ENCODE data around the gene C1orf56.

C1orf56 gene

DNA sequence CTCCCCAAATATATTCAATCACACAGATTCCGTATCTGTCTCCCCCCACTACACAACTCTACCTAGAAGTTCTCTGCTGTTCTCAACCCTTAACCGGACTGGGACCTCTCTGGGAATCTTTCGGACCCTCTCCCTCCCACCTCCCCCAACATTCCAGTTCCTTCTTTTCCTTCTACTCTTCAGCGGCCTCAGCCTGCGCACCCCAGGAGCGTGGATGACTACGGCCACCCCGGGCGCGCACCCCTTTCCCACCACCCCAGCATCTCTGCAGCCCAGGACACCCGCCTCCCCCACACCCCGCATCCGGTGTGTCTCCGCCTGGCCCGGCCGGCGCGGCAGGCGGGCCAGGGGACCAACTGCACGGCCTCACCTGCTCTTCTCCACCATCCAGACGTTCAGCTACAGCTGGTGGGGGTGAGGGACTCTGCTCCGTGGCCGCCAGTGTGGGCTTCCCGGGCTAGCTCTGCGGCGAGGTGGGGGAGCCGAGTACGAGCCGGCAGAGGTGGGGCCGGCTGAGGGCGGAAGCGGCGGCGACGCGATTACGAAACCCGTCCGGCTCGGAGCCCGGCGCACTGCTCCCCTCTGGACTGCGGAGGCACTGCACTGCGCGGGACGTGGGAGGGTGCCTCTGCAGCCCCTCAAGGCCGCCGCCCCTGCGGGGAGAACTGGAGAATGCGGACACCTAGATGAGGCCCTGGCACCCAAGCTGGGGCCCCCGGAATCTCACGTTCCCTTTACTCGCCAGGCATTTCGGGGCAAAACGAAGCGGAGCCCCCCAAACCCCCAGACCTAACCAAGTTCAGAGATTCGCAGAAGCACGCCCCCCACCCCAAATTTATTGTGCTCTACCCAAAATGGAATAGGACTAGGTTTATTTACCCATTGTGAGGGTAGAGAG, 11.8 kb downstream of the C1orf56 start, which contains the start of gene CDC42SE1:
Gene CDC42SE1, minus strand, starts transcription at position 514 of the 898 bp plus-strand sequence. CDS start 3,892 bp downstream, outside the sequence.
- Histone ChIP-seq H3K27me3 (ENCODE audit: low read depth, low read length) (no peaks in the 10 kb centered on the region), H3K4me1 (ENCODE audit: low read length) (peaks cover 26% of the 10 kb centered on the region), H3K27ac (ENCODE audit: low read length) (peak within 1 kb of the TSS; percentile 65), H3K4me3 (ENCODE audit: low read length) (peak within 1 kb of the TSS; percentile 89), H3K79me2 (ENCODE audit: low read length) (peaks cover 46% of the 10 kb centered on the region), H3K36me3 (replicated peaks; ENCODE audit: low read depth, low read length) (peaks cover 32% of the 10 kb centered on the region), H3K9ac (ENCODE audit: low read length) (peak within 1 kb of the TSS; percentile 95), H3K4me2 (ENCODE audit: low read length) (peak within 1 kb of the TSS; percentile 96), H2AFZ (ENCODE audit: low read depth, low read length) (peak within 1 kb of the TSS; percentile 92), H3K9me3 (ENCODE audit: insufficient read depth, low read length) (no peaks in the 10 kb centered on the region), H4K20me1 (ENCODE audit: insufficient read depth, low read length) (peaks cover 23% of the 10 kb centered on the region)
- no peak for TF ChIP-seq EZH2phosphoT487 (IDR thresholded peaks at IDR 0.05; ENCODE audit: low read depth)
- TF ChIP-seq, protein P1, sequence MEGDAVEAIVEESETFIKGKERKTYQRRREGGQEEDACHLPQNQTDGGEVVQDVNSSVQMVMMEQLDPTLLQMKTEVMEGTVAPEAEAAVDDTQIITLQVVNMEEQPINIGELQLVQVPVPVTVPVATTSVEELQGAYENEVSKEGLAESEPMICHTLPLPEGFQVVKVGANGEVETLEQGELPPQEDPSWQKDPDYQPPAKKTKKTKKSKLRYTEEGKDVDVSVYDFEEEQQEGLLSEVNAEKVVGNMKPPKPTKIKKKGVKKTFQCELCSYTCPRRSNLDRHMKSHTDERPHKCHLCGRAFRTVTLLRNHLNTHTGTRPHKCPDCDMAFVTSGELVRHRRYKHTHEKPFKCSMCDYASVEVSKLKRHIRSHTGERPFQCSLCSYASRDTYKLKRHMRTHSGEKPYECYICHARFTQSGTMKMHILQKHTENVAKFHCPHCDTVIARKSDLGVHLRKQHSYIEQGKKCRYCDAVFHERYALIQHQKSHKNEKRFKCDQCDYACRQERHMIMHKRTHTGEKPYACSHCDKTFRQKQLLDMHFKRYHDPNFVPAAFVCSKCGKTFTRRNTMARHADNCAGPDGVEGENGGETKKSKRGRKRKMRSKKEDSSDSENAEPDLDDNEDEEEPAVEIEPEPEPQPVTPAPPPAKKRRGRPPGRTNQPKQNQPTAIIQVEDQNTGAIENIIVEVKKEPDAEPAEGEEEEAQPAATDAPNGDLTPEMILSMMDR (IDR thresholded peaks at IDR 0.05; ENCODE audit: low read depth, low read length) = peak; percentile 65

DNA sequence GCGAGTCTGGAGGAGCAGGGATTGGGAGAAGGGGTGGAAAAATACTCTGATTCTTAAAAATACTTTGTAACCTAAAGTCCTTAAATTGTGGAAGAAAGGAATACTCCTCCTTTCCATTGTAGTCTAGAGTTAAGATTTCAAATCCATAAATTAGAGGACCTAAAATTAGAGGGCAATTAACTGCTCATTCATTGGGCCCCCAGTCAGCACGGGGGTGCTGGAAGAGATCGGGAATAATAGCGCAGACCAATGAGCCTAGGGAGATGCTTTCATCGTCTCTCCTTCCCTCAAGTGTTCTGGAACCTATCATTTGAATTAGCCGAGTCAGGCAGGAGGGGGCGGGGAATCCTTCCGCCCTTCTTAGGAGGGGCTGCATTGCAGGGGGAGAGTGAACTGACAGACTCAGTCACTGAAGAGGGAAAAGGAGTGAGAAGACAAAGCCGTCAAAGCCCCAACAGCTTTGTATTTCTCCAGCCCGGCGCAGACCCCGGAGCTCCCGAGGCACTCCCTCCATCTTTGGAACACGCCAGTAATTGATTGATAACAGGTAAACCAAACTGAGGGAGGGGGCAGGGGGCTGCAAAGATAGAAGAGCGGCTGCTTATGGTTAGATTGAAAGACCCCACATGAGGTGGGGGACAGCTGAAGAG, 12.6 kb downstream of the C1orf56 start, which contains the start of gene MLLT11:
Gene MLLT11, plus strand, starts transcription at position 391 of the 650 bp plus-strand sequence. CDS start 6,828 bp downstream, outside the sequence.
- H3K9me3 ChIP-seq (ENCODE audit: insufficient read depth, low read length) = no peaks in the 10 kb centered on the region
- H4K20me1 ChIP-seq (ENCODE audit: insufficient read depth, low read length) = peaks cover 23% of the 10 kb centered on the region
- no peak for TF ChIP-seq EZH2phosphoT487 (IDR thresholded peaks at IDR 0.05; ENCODE audit: low read depth)
- TF ChIP-seq, protein P1 (IDR thresholded peaks at IDR 0.05; ENCODE audit: low read depth, low read length) = peak; percentile 33
- H3K27ac ChIP-seq (ENCODE audit: low read length) = peak within 1 kb of the TSS; percentile 65
- H3K4me3 ChIP-seq (ENCODE audit: low read length) = peak within 1 kb of the TSS; percentile 89
- H3K9ac ChIP-seq (ENCODE audit: low read length) = peak within 1 kb of the TSS; percentile 95
- H3K4me1 ChIP-seq (ENCODE audit: low read length) = peaks cover 26% of the 10 kb centered on the region
- H2AFZ ChIP-seq (ENCODE audit: low read depth, low read length) = peak within 1 kb of the TSS; percentile 92
- peak within 1 kb of the TSS; percentile 96 for H3K4me2 ChIP-seq (ENCODE audit: low read length)
- peaks cover 24% of the 10 kb centered on the region for H3K36me3 ChIP-seq (replicated peaks; ENCODE audit: low read depth, low read length)
- no peaks in the 10 kb centered on the region for H3K27me3 ChIP-seq (ENCODE audit: low read depth, low read length)
- peaks cover 46% of the 10 kb centered on the region for H3K79me2 ChIP-seq (ENCODE audit: low read length)

DNA sequence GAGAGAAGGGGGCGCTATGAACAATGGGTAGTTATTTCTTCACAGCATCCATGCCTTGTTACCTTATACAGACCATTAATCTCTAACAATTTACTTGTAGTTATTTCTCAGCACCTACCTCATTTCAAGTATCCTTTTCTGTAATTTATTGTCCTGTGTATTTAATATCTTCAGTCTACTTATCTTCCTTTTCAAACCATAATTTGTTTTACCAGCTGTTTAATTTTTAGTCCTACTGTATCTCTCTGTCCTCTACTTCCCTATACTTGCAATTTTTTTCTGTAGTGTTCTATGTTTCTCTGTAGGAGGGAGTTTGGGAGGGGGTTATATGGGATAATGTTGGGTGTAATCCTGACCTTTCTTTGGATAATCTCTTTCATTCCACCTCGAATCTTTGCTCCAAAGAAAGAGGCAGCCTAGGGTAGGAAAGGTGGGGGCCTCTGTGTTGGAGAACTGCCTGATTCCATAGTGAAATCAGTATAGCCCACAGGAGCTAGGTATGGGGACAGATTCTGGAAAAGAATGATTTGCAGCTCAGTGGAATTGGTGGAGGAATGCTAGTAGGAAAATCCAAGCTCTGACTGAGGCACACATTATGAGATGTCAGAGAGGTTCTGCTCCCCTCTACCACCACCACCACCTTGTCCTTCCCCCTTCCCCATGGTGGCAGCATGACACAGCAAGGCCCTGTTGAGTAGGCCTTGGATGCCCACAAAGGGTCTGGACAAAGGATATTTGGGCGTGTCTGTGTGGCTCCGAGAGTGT, 13.3 kb downstream of the C1orf56 start:
- H4K20me1 ChIP-seq (ENCODE audit: insufficient read depth, low read length) = peaks cover 20% of the 10 kb centered on the region
- peak overlapping the region; percentile 89 for H3K4me3 ChIP-seq (ENCODE audit: low read length)
- peaks cover 26% of the 10 kb centered on the region for H3K4me1 ChIP-seq (ENCODE audit: low read length)
- peaks cover 17% of the 10 kb centered on the region for H3K36me3 ChIP-seq (replicated peaks; ENCODE audit: low read depth, low read length)
- no peak overlapping the region for H3K27ac ChIP-seq (ENCODE audit: low read length)
- peak overlapping the region; percentile 96 for H3K4me2 ChIP-seq (ENCODE audit: low read length)
- H3K27me3 ChIP-seq (ENCODE audit: low read depth, low read length) = no peaks in the 10 kb centered on the region
- peak overlapping the region; percentile 95 for H3K9ac ChIP-seq (ENCODE audit: low read length)
- no peak for TF ChIP-seq EZH2phosphoT487 (IDR thresholded peaks at IDR 0.05; ENCODE audit: low read depth)
- TF ChIP-seq, protein P1 (IDR thresholded peaks at IDR 0.05; ENCODE audit: low read depth, low read length) = no peak
- H3K79me2 ChIP-seq (ENCODE audit: low read length) = peaks cover 42% of the 10 kb centered on the region
- no peaks in the 10 kb centered on the region for H3K9me3 ChIP-seq (ENCODE audit: insufficient read depth, low read length)
- H2AFZ ChIP-seq (ENCODE audit: low read depth, low read length) = peak overlapping the region; percentile 92
